MM.1S (cell line): Measurements from ENCODE around the gene GALNT4.

ENCODE experiments used
- CTCF ChIP-seq: fragments of 300-600 bp; sonication (generic); IDR thresholded peaks from 2 replicates; pipeline ENCODE4 v1.5.1; 2016; ENCODE audit warnings: antibody characterized with exemption, low read length, mixed read lengths
- EZH2 ChIP-seq: fragments of 300-600 bp; sonication (generic); optimal IDR thresholded peaks from 2 replicates; pipeline ENCODE3; 2017; ENCODE audit warnings: low read depth, mild to moderate bottlenecking, antibody characterized with exemption, low read length, mixed read lengths
- EZH2phosphoT487 ChIP-seq: fragments of 300-600 bp; sonication (generic); IDR thresholded peaks from 2 replicates; pipeline ENCODE4 v1.6.1; 2018; ENCODE audit warnings: antibody characterized with exemption, low read length

DNA sequence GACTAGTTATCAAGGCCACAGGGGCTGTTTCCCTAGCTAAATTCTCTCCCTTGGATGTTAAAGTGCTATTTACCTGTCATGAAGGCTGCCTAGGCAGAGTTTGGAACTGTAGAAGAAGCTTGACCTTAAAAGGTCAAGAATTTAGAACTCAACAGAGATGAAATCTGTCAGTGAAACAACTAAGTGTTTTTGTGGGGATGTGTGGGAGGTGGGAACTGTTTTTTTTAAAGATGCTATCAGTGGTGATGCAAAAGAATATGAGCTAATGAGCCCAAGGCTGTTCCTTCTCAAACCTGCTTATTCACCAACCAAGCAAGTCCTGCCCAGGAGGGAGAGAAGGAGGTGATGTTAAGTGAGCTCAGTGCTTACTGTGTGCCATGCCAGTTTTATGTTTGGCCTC lies 42.0 kb upstream of the GALNT4 start:
- TF ChIP-seq CTCF, result no peak
- TF ChIP-seq EZH2, result no peak
- TF ChIP-seq EZH2phosphoT487, result no peak
